B cell (primary cell): ENCODE measurements around the gene ARL16. TPM values are rescaled to one million over a fixed set of nuclear protein-coding genes. Genes with fewer than 3 reads are reported as not detected.

Experiments used
- ATAC-seq: fragments of 200-7000 bp; cut with Tn5 transposase; one replicate; pipeline ENCODE4 v1.10.0; 2021; ENCODE audit warnings: low read depth, mild to moderate bottlenecking, moderate number of reproducible peaks, moderate library complexity
- CTCF ChIA-PET: fragments of 350-600 bp; sonication (Branson Sonifier 250); formaldehyde crosslinking; loops from one replicate; lab custom pipeline; 2021; ENCODE audit warnings: antibody characterized with exemption, inconsistent platforms; lab: Charles Lee
- POLR2A ChIA-PET: fragments of 350-600 bp; sonication (Branson Sonifier 250); formaldehyde crosslinking; loops from one replicate; lab custom pipeline; 2021; ENCODE audit warnings: antibody characterized with exemption; lab: Charles Lee
- DNase-seq: peaks from one replicate; pipeline ENCODE4 v3.0.0; 2013
- H2AFZ ChIP-seq: 2 replicates; pipeline ENCODE4 v1.6.1; 2012; ENCODE audit warnings: mild to moderate bottlenecking, low read depth, low read length; ENCODE audit not compliant: insufficient read depth, poor library complexity, severe bottlenecking
- H3K27ac ChIP-seq, 2 donors: 1 replicate in 1 of 2; 2 replicates in 1 of 2; pipeline ENCODE4 v1.5.1; 2012 to 2013; ENCODE audit warnings: low read length in 2 of 2, mild to moderate bottlenecking in 2 of 2, moderate library complexity in 1 of 2
- H3K27me3 ChIP-seq, 4 experiments: fragments of 200-600 bp in 1 of 4; sonication (generic) in 1 of 4; replicated peaks in 1 of 4; 1 replicate in 2 of 4; 2 replicates in 2 of 4; pipeline versions ENCODE4 v1.6.1 to v1.7.0; 2013 to 2016; ENCODE audit warnings: low read length in 3 of 4, mild to moderate bottlenecking in 2 of 4, mixed read lengths in 1 of 4, moderate library complexity in 1 of 4; ENCODE audit not compliant: insufficient read depth in 4 of 4, control insufficient read depth in 3 of 4; ENCODE audit errors: control extremely low read depth in 1 of 4
- H3K36me3 ChIP-seq, 2 experiments: replicated peaks in 1 of 2; 1 replicate in 1 of 2; 2 replicates in 1 of 2; pipeline versions ENCODE4 v1.6.1 to v1.7.1; 2013; ENCODE audit warnings: low read length in 1 of 2; ENCODE audit not compliant: insufficient read depth in 2 of 2, control insufficient read depth in 1 of 2; ENCODE audit errors: control extremely low read depth in 1 of 2, extremely low read depth in 1 of 2
- H3K4me1 ChIP-seq, 2 donors: fragments of 200-600 bp in 1 of 2; sonication (generic) in 1 of 2; 1 replicate in 1 of 2; 2 replicates in 1 of 2; pipeline versions ENCODE4 v1.5.1 to v1.6.1; 2013 to 2017; ENCODE audit warnings: low read length in 2 of 2; ENCODE audit not compliant: control insufficient read depth in 2 of 2, insufficient read depth in 2 of 2
- H3K4me2 ChIP-seq: replicated peaks from 2 replicates; pipeline ENCODE3; 2012; ENCODE audit warnings: mild to moderate bottlenecking, low read depth, low read length; ENCODE audit not compliant: poor library complexity, severe bottlenecking
- H3K4me3 ChIP-seq, 5 experiments: fragments of 200-600 bp in 1 of 5; sonication (generic) in 1 of 5; 1 replicate in 3 of 5; 2 replicates in 2 of 5; pipeline versions ENCODE4 v1.5.1 to v1.7.0; 2011 to 2016; ENCODE audit warnings: low read length in 4 of 5, mild to moderate bottlenecking in 4 of 5, low read depth in 2 of 5, control low read depth in 1 of 5, moderate library complexity in 1 of 5; ENCODE audit not compliant: insufficient read depth in 1 of 5; ENCODE audit errors: control extremely low read depth in 1 of 5, extremely low read depth in 1 of 5
- H3K79me2 ChIP-seq: fragments of 200-600 bp; sonication (generic); one replicate; pipeline ENCODE4 v1.6.0; 2016; ENCODE audit warnings: low read length; ENCODE audit not compliant: control insufficient read depth, insufficient read depth
- H3K9ac ChIP-seq: fragments of 200-600 bp; sonication (generic); 2 replicates; pipeline ENCODE4 v1.6.1; 2017; ENCODE audit warnings: mild to moderate bottlenecking, low read length, moderate library complexity
- H3K9me3 ChIP-seq, 3 donors: one replicate each; pipeline versions ENCODE4 v1.6.1 to v1.7.1; 2013; ENCODE audit warnings: low read length in 2 of 3; ENCODE audit not compliant: control insufficient read depth in 2 of 3, insufficient read depth in 1 of 3; ENCODE audit errors: control extremely low read depth in 1 of 3
- H4K20me1 ChIP-seq: 2 replicates; pipeline ENCODE4 v1.6.0; 2012; ENCODE audit warnings: mild to moderate bottlenecking, low read length; ENCODE audit not compliant: insufficient read depth, control insufficient read depth, poor library complexity, severe bottlenecking
- H3K27ac Mint-ChIP-seq: one replicate; pipeline ENCODE4 v1.8.0; 2021; ENCODE audit warnings: mixed read lengths
- H3K27me3 Mint-ChIP-seq: one replicate; pipeline ENCODE4 v1.8.0; 2021; ENCODE audit warnings: mixed read lengths
- H3K4me1 Mint-ChIP-seq: one replicate; pipeline ENCODE4 v1.8.0; 2021; ENCODE audit warnings: mixed read lengths
- H3K4me3 Mint-ChIP-seq: one replicate; pipeline ENCODE4 v1.8.0; 2021; ENCODE audit warnings: mixed read lengths
- H3K9me3 Mint-ChIP-seq: one replicate; pipeline ENCODE4 v1.8.0; 2022; ENCODE audit warnings: mixed read lengths; ENCODE audit not compliant: insufficient read depth
- EZH2 ChIP-seq: IDR thresholded peaks from 2 replicates; pipeline ENCODE4 v1.6.1; 2012; ENCODE audit warnings: borderline replicate concordance, low read depth, mild to moderate bottlenecking, moderate library complexity, low read length; ENCODE audit not compliant: insufficient read depth, poor library complexity, severe bottlenecking
- WGBS: methylation state at CpG from one replicate; pipeline ENCODE4 v1.1.5; 2013; ENCODE audit warnings: missing lambda C conversion rate; ENCODE audit not compliant: insufficient coverage; 5-methylcytosine and 5-hydroxymethylcytosine counted together
- intact Hi-C: fragments of 100-400 bp; cut with micrococcal nuclease; formaldehyde crosslinking; loops from one replicate; pipeline ENCODE4 v1.10.0; 2022
- polyA plus RNA-seq: library from polyadenylated mRNA; depleted of rRNA; stranded (reverse); fragments of >200 nt; gene quantifications from 2 replicates; pipeline ENCODE4 v1.2.3, GENCODE V29; 2012
- total RNA-seq, 2 donors: library from RNA; stranded (reverse); fragments of 120-200 nt in 1 of 2; gene quantifications; 1 replicate in 1 of 2; 2 replicates in 1 of 2; pipeline versions ENCODE4 v1.2.3 to v1.2.4, GENCODE V29; 2013 to 2022
- TF ChIP-seq, protein P1 (sequence below): fragments of 200-600 bp; IDR thresholded peaks from one replicate; pipeline ENCODE4 v1.8.0; 2022; ENCODE audit warnings: antibody characterized with exemption, mild to moderate bottlenecking

The ARL16 gene
- total and polyA plus RNA-seq, 2 donors (not counting 1 experiment from before 2014, with no cell fraction given): 32.5 to 101 TPM

GRCh38 chr17:81717766-81718089, 34.1 kb upstream of the ARL16 start:
- H2AFZ ChIP-seq: no peak overlapping the region
- H3K27ac Mint-ChIP-seq: no peak overlapping the region

GRCh38 chr17:81717049-81717765, 33.6 kb upstream of the ARL16 start:
- ChIA-PET CTCF (no interaction called here), POLR2A (no interaction called here)
- Histone ChIP-seq H3K27me3 (no peaks in the 10 kb centered on the region), H2AFZ (no peak overlapping the region), H3K4me3 (no peak overlapping the region), H3K9me3 (no peaks in the 10 kb centered on the region), H3K9ac (no peak overlapping the region), H3K36me3 (no peaks in the 10 kb centered on the region), H3K4me2 (no peak overlapping the region), H3K4me1 (peaks cover 4 to 9% of the 10 kb centered on the region in 2 donors), H4K20me1 (no peaks in the 10 kb centered on the region), H3K79me2 (no peaks in the 10 kb centered on the region), H3K27ac (no peak overlapping the region)
- no peak for ATAC-seq
- DNase-seq: no peak
- Mint-ChIP-seq H3K9me3 (no peaks in the 10 kb centered on the region), H3K27ac (no peak overlapping the region), H3K27me3 (no peaks in the 10 kb centered on the region), H3K4me1 (peaks cover 3% of the 10 kb centered on the region), H3K4me3 (no peak overlapping the region)
- WGBS: 98% methylated on average over 25 of the region's 25 CpGs
- intact Hi-C loops: no loop called here
- TF ChIP-seq, protein P1, sequence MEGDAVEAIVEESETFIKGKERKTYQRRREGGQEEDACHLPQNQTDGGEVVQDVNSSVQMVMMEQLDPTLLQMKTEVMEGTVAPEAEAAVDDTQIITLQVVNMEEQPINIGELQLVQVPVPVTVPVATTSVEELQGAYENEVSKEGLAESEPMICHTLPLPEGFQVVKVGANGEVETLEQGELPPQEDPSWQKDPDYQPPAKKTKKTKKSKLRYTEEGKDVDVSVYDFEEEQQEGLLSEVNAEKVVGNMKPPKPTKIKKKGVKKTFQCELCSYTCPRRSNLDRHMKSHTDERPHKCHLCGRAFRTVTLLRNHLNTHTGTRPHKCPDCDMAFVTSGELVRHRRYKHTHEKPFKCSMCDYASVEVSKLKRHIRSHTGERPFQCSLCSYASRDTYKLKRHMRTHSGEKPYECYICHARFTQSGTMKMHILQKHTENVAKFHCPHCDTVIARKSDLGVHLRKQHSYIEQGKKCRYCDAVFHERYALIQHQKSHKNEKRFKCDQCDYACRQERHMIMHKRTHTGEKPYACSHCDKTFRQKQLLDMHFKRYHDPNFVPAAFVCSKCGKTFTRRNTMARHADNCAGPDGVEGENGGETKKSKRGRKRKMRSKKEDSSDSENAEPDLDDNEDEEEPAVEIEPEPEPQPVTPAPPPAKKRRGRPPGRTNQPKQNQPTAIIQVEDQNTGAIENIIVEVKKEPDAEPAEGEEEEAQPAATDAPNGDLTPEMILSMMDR: no peak
- no peak for TF ChIP-seq EZH2

More at GRCh38 chr17:81717766-81718089, 34.1 kb upstream of the ARL16 start:
- H3K4me3 ChIP-seq: no peak overlapping the region
- H3K79me2 ChIP-seq: no peaks in the 10 kb centered on the region
- no peaks in the 10 kb centered on the region for H4K20me1 ChIP-seq
- H3K27me3 ChIP-seq: no peaks in the 10 kb centered on the region
- no peaks in the 10 kb centered on the region for H3K27me3 Mint-ChIP-seq
- peaks cover 3 to 6% of the 10 kb centered on the region in 2 donors for H3K4me1 ChIP-seq
- H3K27ac ChIP-seq: no peak overlapping the region
- H3K4me2 ChIP-seq: no peak overlapping the region
- WGBS: 95% methylated on average over 9 of the region's 9 CpGs
- peaks cover 2% of the 10 kb centered on the region for H3K4me1 Mint-ChIP-seq
- H3K4me3 Mint-ChIP-seq: no peak overlapping the region
- CTCF ChIA-PET: no interaction called here
- H3K9ac ChIP-seq: no peak overlapping the region
- intact Hi-C loops: no loop called here
- H3K9me3 Mint-ChIP-seq: no peaks in the 10 kb centered on the region
- POLR2A ChIA-PET: no interaction called here
- DNase-seq (no peak), ATAC-seq (no peak)
- TF ChIP-seq, protein P1: no peak
- TF ChIP-seq EZH2: no peak
- H3K9me3 ChIP-seq: no peaks in the 10 kb centered on the region
- H3K36me3 ChIP-seq: no peaks in the 10 kb centered on the region
